K562 (cell line): Measurements from ENCODE around the gene PRPF38A. TPM values are rescaled to one million over a fixed set of nuclear protein-coding genes. Genes with fewer than 3 reads are reported as not detected.

Experiments used
- ARID2 ChIP-seq: fragments of 450-650 bp; IDR thresholded peaks from 2 replicates; pipeline ENCODE4 v1.6.1; 2017; ENCODE audit warnings: antibody characterized with exemption, mild to moderate bottlenecking
- EGR1 ChIP-seq: fragments of 450-650 bp; conservative IDR thresholded peaks from 2 replicates; pipeline ENCODE4 v1.6.1; 2017; ENCODE audit warnings: mild to moderate bottlenecking
- FOXK2 ChIP-seq, 2 experiments: fragments of 450-650 bp; IDR thresholded peaks in 1 of 2; conservative IDR thresholded peaks in 1 of 2; 2 replicates each; pipeline ENCODE4 v1.6.1; 2016; ENCODE audit warnings: low read depth in 2 of 2, mild to moderate bottlenecking in 1 of 2
- HDAC1 ChIP-seq, 2 experiments: fragments of 450-650 bp; IDR thresholded peaks; 2 replicates each; pipeline ENCODE4 v1.6.1; 2016 to 2017; ENCODE audit warnings: inconsistent platforms in 1 of 2, mild to moderate bottlenecking in 1 of 2, moderate library complexity in 1 of 2
- KAT7 ChIP-seq: sonication (generic); formaldehyde crosslinking; IDR thresholded peaks from 2 replicates; pipeline ENCODE4 v1.8.0; 2022; ENCODE audit warnings: missing genetic modification reagents, mild to moderate bottlenecking, borderline replicate concordance
- MEIS2 ChIP-seq: fragments of 450-650 bp; IDR thresholded peaks from 2 replicates; pipeline ENCODE4 v1.6.1; 2014; ENCODE audit warnings: mild to moderate bottlenecking; ENCODE audit not compliant: partially characterized antibody
- NR4A1 ChIP-seq, 2 experiments: fragments of 250-450 bp in 1 of 2; fragments of 450-650 bp in 1 of 2; sonication (Bioruptor Pico) in 1 of 2; IDR thresholded peaks; 2 replicates each; pipeline versions ENCODE4 v1.4.0 to v1.6.1; 2016 to 2020; ENCODE audit warnings: mild to moderate bottlenecking in 2 of 2, missing compliant biosample characterization in 1 of 2, missing genetic modification characterization in 1 of 2, moderate library complexity in 1 of 2
- RBM14 ChIP-seq: fragments of 200-400 bp; formaldehyde crosslinking; IDR thresholded peaks from 2 replicates; pipeline ENCODE4 v1.6.1; 2018; ENCODE audit warnings: low read depth, mild to moderate bottlenecking, low read length, moderate library complexity, borderline replicate concordance; ENCODE audit not compliant: insufficient read depth
- STAG1 ChIP-seq: sonication (generic); formaldehyde crosslinking; IDR thresholded peaks from 2 replicates; pipeline ENCODE4 v1.5.0; 2020; ENCODE audit warnings: missing genetic modification reagents, borderline replicate concordance
- TAF1 ChIP-seq: IDR thresholded peaks from 2 replicates; pipeline ENCODE4 v1.6.1; 2011; ENCODE audit warnings: mild to moderate bottlenecking, low read length, moderate library complexity; ENCODE audit not compliant: insufficient read depth, control insufficient read depth, severe bottlenecking; ENCODE audit errors: extremely low read depth
- TCF7 ChIP-seq: sonication (generic); IDR thresholded peaks from 2 replicates; pipeline ENCODE4 v1.6.1; 2016; ENCODE audit warnings: antibody characterized with exemption, borderline replicate concordance
- TEAD1 ChIP-seq, 2 experiments: fragments of 450-650 bp in 1 of 2; sonication (generic) in 1 of 2; formaldehyde crosslinking; IDR thresholded peaks; 2 replicates each; pipeline versions ENCODE4 v1.4.0 to v1.8.0; 2020 to 2022; ENCODE audit warnings: mild to moderate bottlenecking in 2 of 2, missing genetic modification reagents in 1 of 2
- ZBTB1 ChIP-seq: sonication (generic); formaldehyde crosslinking; IDR thresholded peaks from 2 replicates; pipeline ENCODE4 v1.8.1; 2023; ENCODE audit warnings: missing genetic modification reagents, low read depth, mild to moderate bottlenecking, borderline replicate concordance
- ZFP36 ChIP-seq: fragments of 150-350 bp; IDR thresholded peaks from 2 replicates; pipeline ENCODE4 v1.6.1; 2018; ENCODE audit warnings: low read length, low read depth; ENCODE audit not compliant: partially characterized antibody
- ZFX ChIP-seq: sonication (generic); formaldehyde crosslinking; IDR thresholded peaks from 2 replicates; pipeline ENCODE4 v1.8.0; 2022; ENCODE audit warnings: mild to moderate bottlenecking, missing genetic modification reagents, moderate library complexity
- ZNF133 ChIP-seq: fragments of 250-450 bp; sonication (Bioruptor Pico); IDR thresholded peaks from 2 replicates; pipeline ENCODE4 v1.4.0; 2020; ENCODE audit warnings: mild to moderate bottlenecking
- ZNF384 ChIP-seq: IDR thresholded peaks from 2 replicates; pipeline ENCODE4 v1.6.1; 2012; ENCODE audit warnings: low read depth, low read length, improper control_type of control experiment
- ZNF75A ChIP-seq: fragments of 450-650 bp; formaldehyde crosslinking; IDR thresholded peaks from 2 replicates; pipeline ENCODE4 v1.4.0; 2020; ENCODE audit warnings: mild to moderate bottlenecking
- ZNF766 ChIP-seq: fragments of 200-800 bp; sonication (Bioruptor generic); conservative IDR thresholded peaks from 2 replicates; pipeline ENCODE4 v1.6.1; 2016; ENCODE audit warnings: missing genetic modification characterization, missing compliant biosample characterization
- ZNF780A ChIP-seq: fragments of 250-450 bp; sonication (Bioruptor Pico); IDR thresholded peaks from 2 replicates; pipeline ENCODE4 v1.5.0; 2021; ENCODE audit warnings: mild to moderate bottlenecking
- ZZZ3 ChIP-seq: fragments of 450-650 bp; IDR thresholded peaks from 2 replicates; pipeline ENCODE4 v1.6.1; 2016; ENCODE audit warnings: antibody characterized with exemption, mild to moderate bottlenecking, moderate library complexity
- polyA plus RNA-seq, 8 experiments: library from polyadenylated mRNA; depleted of rRNA in 4 of 8; stranded (reverse) in 5 of 8; unstranded in 3 of 8; fragments of >200 nt; fragmentation: Nextera tagmentation in 2 of 8; fragmentation: Illumina TruSeq in 1 of 8; extraction: Ambion mirVana in 2 of 8; extraction: Trizol in 1 of 8; gene quantifications; 2 replicates each; pipeline versions ENCODE4 v1.2.1 to v1.2.3, GENCODE V29; 2011 to 2014; ENCODE audit warnings: inconsistent platforms in 1 of 8, missing spikeins in 1 of 8
- total RNA-seq, 7 experiments: library from RNA; depleted of rRNA in 6 of 7; stranded (reverse); fragments of >200 nt in 6 of 7; fragmentation: Illumina TruSeq in 2 of 7; extraction: Trizol in 2 of 7; gene quantifications; 2 replicates each; pipeline versions ENCODE4 v1.2.1 to v1.2.3, GENCODE V29; 2011 to 2021; ENCODE audit warnings: low replicate concordance in 1 of 7
- TF ChIP-seq, protein P1 (sequence below): IDR thresholded peaks from 2 replicates; pipeline ENCODE4 v1.6.1; 2011; ENCODE audit not compliant: insufficient read length; ENCODE audit errors: extremely low read depth
- TF ChIP-seq, protein P2 (sequence below), 2 experiments: fragments of 450-650 bp; IDR thresholded peaks; 2 replicates each; pipeline ENCODE4 v1.6.1; 2016
- TF ChIP-seq, protein P3 (sequence below): sonication (generic); formaldehyde crosslinking; IDR thresholded peaks from 2 replicates; pipeline ENCODE4 v1.8.0; 2022; ENCODE audit warnings: mild to moderate bottlenecking, missing genetic modification reagents
- TF ChIP-seq, protein P4 (sequence below): sonication (generic); formaldehyde crosslinking; IDR thresholded peaks from 2 replicates; pipeline ENCODE4 v1.8.1; 2022; ENCODE audit warnings: missing genetic modification reagents

The PRPF38A gene
- total and polyA plus RNA-seq, 9 of the 15 experiments (the other 6 are each of a cell fraction or from before 2014, with no cell fraction given), result 53.6 to 198 (median 89.2) TPM

DNA sequence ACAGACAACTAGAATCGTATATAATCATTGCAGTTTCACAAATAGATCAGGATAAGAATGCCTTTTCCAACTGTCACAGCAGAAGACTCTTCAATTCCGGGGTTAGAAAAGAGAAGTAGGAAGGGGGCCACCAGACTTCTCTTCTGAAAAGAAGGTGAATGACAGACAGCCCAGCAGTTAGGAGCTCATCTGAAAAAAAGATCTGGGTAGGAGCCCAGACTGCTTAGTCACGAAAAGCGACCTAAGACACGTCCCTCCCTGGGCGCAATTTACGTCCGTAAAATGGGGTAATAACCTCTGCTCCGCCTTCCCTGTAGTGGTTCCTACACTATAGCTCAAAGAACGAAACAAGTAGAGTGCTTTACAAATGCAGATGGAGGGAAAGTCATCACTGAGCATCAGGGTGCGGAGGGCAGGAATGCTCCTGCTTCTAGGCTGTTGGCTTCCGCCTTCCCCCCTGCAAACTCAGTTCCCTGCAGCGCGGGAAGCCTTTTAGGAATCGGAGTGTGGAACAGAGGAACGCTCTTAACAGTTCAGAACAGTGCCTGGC, 761 bp upstream of the PRPF38A start (continued):
- TF ChIP-seq KAT7, result no peak
- TF ChIP-seq, protein P1, sequence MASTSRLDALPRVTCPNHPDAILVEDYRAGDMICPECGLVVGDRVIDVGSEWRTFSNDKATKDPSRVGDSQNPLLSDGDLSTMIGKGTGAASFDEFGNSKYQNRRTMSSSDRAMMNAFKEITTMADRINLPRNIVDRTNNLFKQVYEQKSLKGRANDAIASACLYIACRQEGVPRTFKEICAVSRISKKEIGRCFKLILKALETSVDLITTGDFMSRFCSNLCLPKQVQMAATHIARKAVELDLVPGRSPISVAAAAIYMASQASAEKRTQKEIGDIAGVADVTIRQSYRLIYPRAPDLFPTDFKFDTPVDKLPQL, result no peak
- TF ChIP-seq HDAC1 (IDR thresholded peaks at IDR 0.05), result no peak; a peak in 1 of 4 replicates
- TF ChIP-seq ZNF780A, result no peak
- TF ChIP-seq MEIS2, result peak; percentile 75
- no peak for TF ChIP-seq ZNF766 (CRISPR knock-in tag)
- no peak for TF ChIP-seq EGR1
- no peak for TF ChIP-seq NR4A1 (CRISPR knock-in tag; IDR thresholded peaks at IDR 0.05)
- TF ChIP-seq NR4A1 (tag; IDR thresholded peaks at IDR 0.05), result 0 out of 2 replicates have a peak, but pooled peaks have one; percentile 39
- TF ChIP-seq TAF1, result peak; percentile 68
- no peak for TF ChIP-seq ZFP36
- no peak for TF ChIP-seq RBM14
- no peak for TF ChIP-seq TEAD1 (CRISPR knock-in tag; IDR thresholded peaks at IDR 0.05)
- TF ChIP-seq ARID2, result no peak
- TF ChIP-seq ZNF75A (CRISPR knock-in tag), result no peak
- no peak for TF ChIP-seq ZFX (CRISPR knock-in tag)
- TF ChIP-seq, protein P2, sequence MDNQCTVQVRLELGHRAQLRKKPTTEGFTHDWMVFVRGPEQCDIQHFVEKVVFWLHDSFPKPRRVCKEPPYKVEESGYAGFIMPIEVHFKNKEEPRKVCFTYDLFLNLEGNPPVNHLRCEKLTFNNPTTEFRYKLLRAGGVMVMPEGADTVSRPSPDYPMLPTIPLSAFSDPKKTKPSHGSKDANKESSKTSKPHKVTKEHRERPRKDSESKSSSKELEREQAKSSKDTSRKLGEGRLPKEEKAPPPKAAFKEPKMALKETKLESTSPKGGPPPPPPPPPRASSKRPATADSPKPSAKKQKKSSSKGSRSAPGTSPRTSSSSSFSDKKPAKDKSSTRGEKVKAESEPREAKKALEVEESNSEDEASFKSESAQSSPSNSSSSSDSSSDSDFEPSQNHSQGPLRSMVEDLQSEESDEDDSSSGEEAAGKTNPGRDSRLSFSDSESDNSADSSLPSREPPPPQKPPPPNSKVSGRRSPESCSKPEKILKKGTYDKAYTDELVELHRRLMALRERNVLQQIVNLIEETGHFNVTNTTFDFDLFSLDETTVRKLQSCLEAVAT (IDR thresholded peaks at IDR 0.05), result peak; percentile 47 to 60; a peak in 1 of 4 replicates
- TF ChIP-seq, protein P3, sequence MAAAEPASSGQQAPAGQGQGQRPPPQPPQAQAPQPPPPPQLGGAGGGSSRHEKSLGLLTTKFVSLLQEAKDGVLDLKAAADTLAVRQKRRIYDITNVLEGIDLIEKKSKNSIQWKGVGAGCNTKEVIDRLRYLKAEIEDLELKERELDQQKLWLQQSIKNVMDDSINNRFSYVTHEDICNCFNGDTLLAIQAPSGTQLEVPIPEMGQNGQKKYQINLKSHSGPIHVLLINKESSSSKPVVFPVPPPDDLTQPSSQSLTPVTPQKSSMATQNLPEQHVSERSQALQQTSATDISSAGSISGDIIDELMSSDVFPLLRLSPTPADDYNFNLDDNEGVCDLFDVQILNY (CRISPR knock-in tag), result 0 out of 2 replicates have a peak, but pooled peaks have one; percentile 56
- TF ChIP-seq STAG1 (CRISPR knock-in tag), result no peak
- no peak for TF ChIP-seq TCF7
- TF ChIP-seq ZNF133 (CRISPR knock-in tag), result no peak
- TF ChIP-seq ZBTB1, result no peak
- TF ChIP-seq ZNF384, result peak; percentile 78
- peak in 1 of 2 experiments; percentile 57; a peak in 2 of 4 replicates for TF ChIP-seq FOXK2 (conservative IDR thresholded peaks at IDR 0.05 in 1 of 2, IDR thresholded peaks at IDR 0.05 in 1 of 2; ENCODE audit: low read depth in 2 of 2)
- TF ChIP-seq, protein P4, sequence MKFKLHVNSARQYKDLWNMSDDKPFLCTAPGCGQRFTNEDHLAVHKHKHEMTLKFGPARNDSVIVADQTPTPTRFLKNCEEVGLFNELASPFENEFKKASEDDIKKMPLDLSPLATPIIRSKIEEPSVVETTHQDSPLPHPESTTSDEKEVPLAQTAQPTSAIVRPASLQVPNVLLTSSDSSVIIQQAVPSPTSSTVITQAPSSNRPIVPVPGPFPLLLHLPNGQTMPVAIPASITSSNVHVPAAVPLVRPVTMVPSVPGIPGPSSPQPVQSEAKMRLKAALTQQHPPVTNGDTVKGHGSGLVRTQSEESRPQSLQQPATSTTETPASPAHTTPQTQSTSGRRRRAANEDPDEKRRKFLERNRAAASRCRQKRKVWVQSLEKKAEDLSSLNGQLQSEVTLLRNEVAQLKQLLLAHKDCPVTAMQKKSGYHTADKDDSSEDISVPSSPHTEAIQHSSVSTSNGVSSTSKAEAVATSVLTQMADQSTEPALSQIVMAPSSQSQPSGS (CRISPR knock-in tag), result no peak
- no peak; the same call in 1 of the 2 replicates for TF ChIP-seq ZZZ3
